IMR-90 (cell line): ENCODE results near the gene TNKS1BP1. TPM values are rescaled to one million over a fixed set of nuclear protein-coding genes. Genes with fewer than 3 reads are reported as not detected.

Experiments
- ATAC-seq: fragments of 200-7000 bp; cut with Tn5 transposase; 2 replicates; pipeline ENCODE4 v1.9.1; 2020; ENCODE audit warnings: low read depth, mild to moderate bottlenecking, moderate library complexity
- BruUV-seq: library from RNA; stranded (reverse); fragments of 400-500 nt; replicated peaks from 2 replicates; lab custom pipeline; 2021; lab: Mats Ljungman, UMichigan
- CTCF ChIA-PET: fragments of 300-600 bp; formaldehyde crosslinking; extraction: SDS; loops from one replicate; lab custom pipeline; 2021; ENCODE audit warnings: antibody characterized with exemption; lab: Yijun Ruan, JAX
- POLR2A ChIA-PET: fragments of 300-600 bp; sonication (Branson Sonifier 250); formaldehyde crosslinking; loops from one replicate; lab custom pipeline; 2022; ENCODE audit warnings: antibody characterized with exemption; ENCODE audit not compliant: unreplicated experiment; lab: Charles Lee
- DNase-seq: peaks from one replicate; pipeline ENCODE4 v3.0.0; 2013
- H2AFZ ChIP-seq: replicated peaks from 2 replicates; pipeline ENCODE3; 2013; ENCODE audit warnings: low read length, mild to moderate bottlenecking; ENCODE audit not compliant: poor library complexity
- H2AK5ac ChIP-seq: 2 replicates; pipeline ENCODE4 v1.6.1; 2013; ENCODE audit warnings: low read depth, low read length, inconsistent platforms
- H2AK9ac ChIP-seq: replicated peaks from 2 replicates; pipeline ENCODE3; 2013; ENCODE audit warnings: mild to moderate bottlenecking, low read depth, low read length, moderate library complexity; ENCODE audit not compliant: poor library complexity
- H2BK120ac ChIP-seq: 2 replicates; pipeline ENCODE4 v1.6.1; 2013; ENCODE audit warnings: low read depth, low read length, inconsistent platforms
- H2BK15ac ChIP-seq: 3 replicates; pipeline ENCODE4 v1.6.1; 2013; ENCODE audit warnings: low read depth, low read length, inconsistent platforms
- H2BK20ac ChIP-seq: 2 replicates; pipeline ENCODE4 v1.6.1; 2013; ENCODE audit warnings: low read depth, mild to moderate bottlenecking, inconsistent platforms, low read length, moderate library complexity
- H2BK5ac ChIP-seq: 2 replicates; pipeline ENCODE4 v1.6.1; 2013; ENCODE audit warnings: mild to moderate bottlenecking, low read depth, low read length, inconsistent platforms; ENCODE audit not compliant: poor library complexity, severe bottlenecking
- H3K14ac ChIP-seq: replicated peaks from 2 replicates; pipeline ENCODE4 v1.6.1; 2013; ENCODE audit warnings: low read depth, low read length, inconsistent platforms
- H3K18ac ChIP-seq: 2 replicates; pipeline ENCODE4 v1.6.1; 2013; ENCODE audit warnings: low read depth, low read length, control low read depth
- H3K23ac ChIP-seq: 2 replicates; pipeline ENCODE4 v1.6.1; 2013; ENCODE audit warnings: low read depth, low read length, inconsistent platforms
- H3K27ac ChIP-seq: 2 replicates; pipeline ENCODE4 v1.5.1; 2013; ENCODE audit warnings: mild to moderate bottlenecking, control low read depth, low read length; ENCODE audit not compliant: insufficient read depth
- H3K27me3 ChIP-seq: 2 replicates; pipeline ENCODE4 v1.6.1; 2013; ENCODE audit warnings: low read length; ENCODE audit not compliant: control insufficient read depth, insufficient read depth
- H3K36me3 ChIP-seq: 2 replicates; pipeline ENCODE4 v1.6.1; 2013; ENCODE audit warnings: low read length, mixed read lengths; ENCODE audit not compliant: control insufficient read depth, insufficient read depth
- H3K4ac ChIP-seq: 2 replicates; pipeline ENCODE4 v1.6.1; 2013; ENCODE audit warnings: low read depth, low read length, inconsistent platforms
- H3K4me1 ChIP-seq: 2 replicates; pipeline ENCODE4 v1.6.1; 2013; ENCODE audit warnings: low read length, mixed read lengths; ENCODE audit not compliant: control insufficient read depth, insufficient read depth
- H3K4me2 ChIP-seq: 2 replicates; pipeline ENCODE4 v1.6.1; 2013; ENCODE audit warnings: low read depth, mild to moderate bottlenecking, control low read depth, low read length, moderate library complexity
- H3K4me3 ChIP-seq: 2 replicates; pipeline ENCODE4 v1.5.1; 2013; ENCODE audit warnings: low read depth, mild to moderate bottlenecking, control low read depth, low read length, moderate library complexity; ENCODE audit not compliant: insufficient read depth
- H3K56ac ChIP-seq: 2 replicates; pipeline ENCODE4 v1.6.1; 2013; ENCODE audit warnings: low read length, inconsistent platforms; ENCODE audit not compliant: insufficient read depth; ENCODE audit errors: extremely low read depth
- H3K79me1 ChIP-seq, 2 experiments: 2 replicates each; pipeline ENCODE4 v1.6.1; 2013; ENCODE audit warnings: low read length in 2 of 2, inconsistent platforms in 1 of 2, low read depth in 1 of 2
- H3K9ac ChIP-seq: 2 replicates; pipeline ENCODE4 v1.6.1; 2013; ENCODE audit warnings: low read depth, low read length, control low read depth
- H3K9me1 ChIP-seq: 2 replicates; pipeline ENCODE4 v1.6.1; 2013; ENCODE audit warnings: low read length, inconsistent platforms; ENCODE audit not compliant: insufficient read depth
- H3K9me3 ChIP-seq: 2 replicates; pipeline ENCODE4 v1.6.1; 2013; ENCODE audit warnings: low read length; ENCODE audit not compliant: control insufficient read depth, insufficient read depth
- H4K20me1 ChIP-seq: 2 replicates; pipeline ENCODE4 v1.6.1; 2013; ENCODE audit warnings: low read length, inconsistent platforms; ENCODE audit not compliant: insufficient read depth
- H4K5ac ChIP-seq: 2 replicates; pipeline ENCODE4 v1.6.1; 2013; ENCODE audit warnings: mild to moderate bottlenecking, low read depth, low read length, control low read depth
- H4K8ac ChIP-seq, 2 experiments: 2 replicates each; pipeline ENCODE4 v1.6.1; 2013; ENCODE audit warnings: low read depth in 2 of 2, low read length in 2 of 2, control low read depth in 1 of 2, inconsistent platforms in 1 of 2
- H4K91ac ChIP-seq: 2 replicates; pipeline ENCODE4 v1.6.1; 2013; ENCODE audit warnings: low read depth, low read length, inconsistent platforms; ENCODE audit not compliant: insufficient read depth
- BHLHE40 ChIP-seq: fragments of 150-350 bp; IDR thresholded peaks from 2 replicates; pipeline ENCODE4 v1.6.1; 2016; ENCODE audit warnings: mild to moderate bottlenecking, low read depth, low read length
- CEBPB ChIP-seq: IDR thresholded peaks from 2 replicates; pipeline ENCODE4 v1.6.1; 2012; ENCODE audit warnings: low read depth, low read length, improper control_type of control experiment
- CHD1 ChIP-seq: IDR thresholded peaks from 2 replicates; pipeline ENCODE4 v1.6.1; 2012; ENCODE audit warnings: low read depth, low read length, improper control_type of control experiment
- CTCF ChIP-seq: conservative IDR thresholded peaks from 2 replicates; pipeline ENCODE4 v1.5.1; 2012; ENCODE audit warnings: mild to moderate bottlenecking, low read depth, low read length, improper control_type of control experiment
- FOS ChIP-seq: fragments of 150-350 bp; IDR thresholded peaks from 2 replicates; pipeline ENCODE4 v1.6.1; 2016; ENCODE audit warnings: low read depth, low read length
- MAFK ChIP-seq: IDR thresholded peaks from 2 replicates; pipeline ENCODE4 v1.6.1; 2012; ENCODE audit warnings: low read depth, low read length, improper control_type of control experiment
- MAZ ChIP-seq: IDR thresholded peaks from 2 replicates; pipeline ENCODE4 v1.6.1; 2012; ENCODE audit warnings: low read depth, mild to moderate bottlenecking, low read length, improper control_type of control experiment, moderate library complexity, borderline replicate concordance
- MXI1 ChIP-seq: IDR thresholded peaks from 2 replicates; pipeline ENCODE4 v1.6.1; 2012; ENCODE audit warnings: low read depth, mild to moderate bottlenecking, low read length, moderate library complexity, borderline replicate concordance
- POLR2A ChIP-seq: IDR thresholded peaks from 2 replicates; pipeline ENCODE4 v1.6.1; 2012; ENCODE audit warnings: mild to moderate bottlenecking, low read depth, low read length
- RAD21 ChIP-seq: IDR thresholded peaks from 2 replicates; pipeline ENCODE4 v1.6.1; 2012; ENCODE audit warnings: low read length, improper control_type of control experiment
- RCOR1 ChIP-seq: IDR thresholded peaks from 2 replicates; pipeline ENCODE4 v1.6.1; 2012; ENCODE audit warnings: mild to moderate bottlenecking, low read length, improper control_type of control experiment; ENCODE audit not compliant: insufficient replicate concordance
- RFX5 ChIP-seq: IDR thresholded peaks from 2 replicates; pipeline ENCODE4 v1.8.0; 2012; ENCODE audit warnings: low read depth, mild to moderate bottlenecking, low read length, moderate library complexity
- SMC3 ChIP-seq: fragments of 150-350 bp; IDR thresholded peaks from 2 replicates; pipeline ENCODE4 v1.6.1; 2016; ENCODE audit warnings: low read depth, mild to moderate bottlenecking, antibody characterized with exemption, low read length, moderate library complexity
- USF2 ChIP-seq: fragments of 150-350 bp; IDR thresholded peaks from 2 replicates; pipeline ENCODE4 v1.6.1; 2017; ENCODE audit warnings: mild to moderate bottlenecking, antibody characterized with exemption, low read length, low read depth
- WGBS, 2 experiments: methylation state at CpG; one replicate each; pipeline versions ENCODE4 v1.1.5 to v1.1.7; 2013; ENCODE audit warnings: missing lambda C conversion rate in 2 of 2; ENCODE audit not compliant: insufficient read length in 1 of 2; ENCODE audit errors: extremely low coverage in 2 of 2; 5-methylcytosine and 5-hydroxymethylcytosine counted together
- dilution Hi-C: fragments of 300-500 bp; cut with HindIII; formaldehyde crosslinking; loops from one replicate; pipeline ENCODE4 v1.14.3; 2018; ENCODE audit warnings: low sequenced_read_pairs; ENCODE audit not compliant: unreplicated experiment
- in situ Hi-C: fragments of 300-500 bp; cut with MboI; formaldehyde crosslinking; loops from 3 replicates; pipeline ENCODE4 v1.14.3; 2019; ENCODE audit warnings: low sequenced_read_pairs, inconsistent platforms, mixed read lengths
- intact Hi-C: fragments of 100-400 bp; cut with micrococcal nuclease; formaldehyde crosslinking; loops from 2 replicates; pipeline ENCODE4 v1.10.0; 2022
- polyA plus RNA-seq, 3 experiments: library from polyadenylated mRNA; depleted of rRNA; stranded (reverse); fragments of >200 nt; gene quantifications; 2 replicates each; pipeline ENCODE4 v1.2.3, GENCODE V29; 2012; ENCODE audit warnings: low replicate concordance in 1 of 3
- total RNA-seq: library from RNA; depleted of rRNA; stranded (reverse); fragments of >200 nt; gene quantifications from 2 replicates; pipeline ENCODE4 v1.2.3, GENCODE V29; 2012

Gene TNKS1BP1
- total and polyA plus RNA-seq, 2 of the 4 experiments (the other 2 are of a cell fraction): 31.7 to 71.4 TPM

GRCh38 chr11:57338142-57338541, 13.4 kb upstream of the TNKS1BP1 start, which contains the start of gene P2RX3:
TSS of gene P2RX3 (plus strand) at chr11:57338352. CDS start at chr11:57338551, 199 bp downstream.
- H4K8ac ChIP-seq: no peak within 1 kb of the TSS
- H2BK120ac ChIP-seq: no peak within 1 kb of the TSS
- no peaks in the 10 kb centered on the region for H3K9me3 ChIP-seq
- no peak within 1 kb of the TSS for H3K4me3 ChIP-seq
- H3K27ac ChIP-seq: no peak within 1 kb of the TSS
- no peak within 1 kb of the TSS for H3K56ac ChIP-seq
- ChIA-PET CTCF (interaction anchor here (1.1 kb wide), 1 partner anchor 189 kb away, joined by 3 read pairs; no protein-coding TSS in a partner anchor), POLR2A (no interaction called here)
- no peak within 1 kb of the TSS for H4K91ac ChIP-seq
- peaks cover 8% of the 10 kb centered on the region for H3K36me3 ChIP-seq
- no peak within 1 kb of the TSS for H3K4me2 ChIP-seq
- H2AK9ac ChIP-seq: no peak within 1 kb of the TSS
- dilution Hi-C loops (no loop called here), intact Hi-C loops (no loop called here), in situ Hi-C loops (no loop called here)
- H3K79me1 ChIP-seq: peaks cover 20 to 31% of the 10 kb centered on the region in 2 experiments
- H3K23ac ChIP-seq: no peak within 1 kb of the TSS
- H4K20me1 ChIP-seq: 0 out of 2 replicates have a peak, but pooled peaks cover 3% of the 10 kb centered on the region
- H3K14ac ChIP-seq: no peak within 1 kb of the TSS
- whole genome bisulfite sequencing, 2 experiments: no CpG with 5 or more reads among the region's 4 CpGs
- ATAC-seq: no peak
- no peak within 1 kb of the TSS for H2BK15ac ChIP-seq
- H2BK5ac ChIP-seq: no peak within 1 kb of the TSS
- H3K27me3 ChIP-seq: peaks cover 31% of the 10 kb centered on the region
- no peak within 1 kb of the TSS for H3K18ac ChIP-seq
- BruUV-seq: no TSS peak
- no peak within 1 kb of the TSS for H4K5ac ChIP-seq
- no peak within 1 kb of the TSS for H3K9ac ChIP-seq
- peaks cover 11% of the 10 kb centered on the region for H3K9me1 ChIP-seq
- H2BK20ac ChIP-seq: no peak within 1 kb of the TSS
- no peak within 1 kb of the TSS for H3K4ac ChIP-seq
- TF ChIP-seq MAFK (no peak), CTCF (no peak), BHLHE40 (no peak), RFX5 (no peak), SMC3 (no peak), RAD21 (no peak), CHD1 (no peak), FOS (no peak), MXI1 (no peak), RCOR1 (no peak), CEBPB (no peak), MAZ (no peak), USF2 (no peak), POLR2A (no peak)
- no peak within 1 kb of the TSS for H2AK5ac ChIP-seq
- no peak within 1 kb of the TSS for H2AFZ ChIP-seq
- peaks cover 8% of the 10 kb centered on the region for H3K4me1 ChIP-seq
- DNase-seq: no peak
